ENCODE results near the gene RAB7B. TPM values are rescaled to one million over a fixed set of nuclear protein-coding genes. Genes with fewer than 3 reads are reported as not detected.
"Not testable (repeated sequence)": the region's sequence is repeated elsewhere in the genome, so short reads cannot be mapped to it uniquely, and the experiment has no call there.

RAB7B gene, protein sequence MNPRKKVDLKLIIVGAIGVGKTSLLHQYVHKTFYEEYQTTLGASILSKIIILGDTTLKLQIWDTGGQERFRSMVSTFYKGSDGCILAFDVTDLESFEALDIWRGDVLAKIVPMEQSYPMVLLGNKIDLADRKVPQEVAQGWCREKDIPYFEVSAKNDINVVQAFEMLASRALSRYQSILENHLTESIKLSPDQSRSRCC
- total RNA-seq, result 10.7 TPM

DNA sequence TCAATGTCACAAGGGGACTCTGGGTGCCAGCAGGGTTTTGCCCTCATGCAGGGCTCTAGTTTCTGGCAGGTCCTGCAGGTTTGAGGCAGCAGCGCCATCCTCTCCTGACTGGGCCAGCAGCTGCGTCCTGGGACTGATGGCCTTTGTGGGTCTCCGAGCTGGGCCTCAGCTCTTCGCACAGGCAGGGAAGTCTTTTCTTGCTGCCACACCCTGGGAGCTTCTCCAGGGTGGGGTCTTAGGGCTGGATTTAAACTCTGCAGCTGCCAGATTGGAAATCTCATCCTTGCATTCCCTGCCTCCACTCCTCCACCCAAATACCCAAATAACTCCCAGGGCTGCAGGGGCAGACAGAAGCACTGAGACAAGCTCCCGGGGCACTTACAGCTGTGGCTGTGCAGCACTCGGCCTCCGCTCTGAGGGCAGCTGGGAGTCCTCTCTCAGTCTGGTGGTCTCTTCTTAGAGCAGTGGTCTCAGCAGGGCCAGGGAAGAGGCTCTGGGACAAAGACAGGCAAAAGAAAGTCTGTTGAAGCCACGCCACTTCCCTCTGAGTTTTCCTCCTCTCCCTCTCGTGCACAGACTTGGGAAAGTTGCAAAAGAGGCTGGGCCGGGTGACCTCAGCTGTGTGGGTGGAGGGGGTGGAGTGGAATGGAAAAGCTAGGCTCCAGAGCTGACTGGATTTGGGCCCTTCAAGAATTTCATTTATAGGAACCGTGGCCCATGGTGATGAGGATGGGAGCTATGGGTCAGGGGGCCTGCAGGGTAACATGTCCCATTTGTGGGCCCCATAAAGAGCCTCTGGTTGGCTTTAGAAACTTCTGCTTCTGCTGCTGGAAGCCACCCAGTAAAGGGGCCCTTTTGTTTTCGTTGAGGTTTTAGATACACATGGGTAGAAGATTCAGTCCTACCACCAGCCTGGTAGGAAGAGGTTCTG, at the start of gene RAB7B:
TSS of gene RAB7B (minus strand) at position 525 of the 931 bp plus-strand sequence. CDS start 9,260 bp downstream, outside the sequence.
- DNase-seq, result peak; percentile 86

DNA sequence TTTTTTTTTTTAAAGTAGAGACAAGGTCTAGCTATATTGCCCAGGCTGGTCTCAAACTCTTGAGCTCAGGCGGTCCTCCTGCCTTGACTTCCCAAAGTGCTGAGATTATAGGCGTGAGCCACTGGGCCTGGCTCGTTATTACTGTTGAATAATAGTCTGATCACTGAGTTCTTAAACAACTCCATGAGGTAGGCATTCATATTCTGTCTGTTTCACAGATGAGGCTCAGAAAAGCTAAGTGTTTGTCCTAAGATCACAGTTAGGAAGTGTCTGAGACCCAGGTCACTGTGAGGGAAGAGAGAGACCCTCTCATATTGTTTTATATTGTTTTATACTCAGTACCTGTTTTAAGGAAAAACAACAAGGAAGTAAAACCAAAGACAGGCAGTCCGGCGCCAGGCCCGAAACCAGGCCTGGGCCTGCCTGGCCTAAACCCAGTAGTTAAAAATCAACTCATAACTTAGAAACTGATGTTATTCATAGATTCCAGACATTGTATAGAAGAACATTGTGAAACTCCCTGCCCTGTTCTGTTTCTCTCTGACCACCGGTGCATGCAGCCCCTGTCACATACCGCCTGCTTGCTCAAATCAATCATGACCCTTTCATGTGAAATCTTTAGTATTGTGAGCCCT, 49.2 kb upstream of the RAB7B start:
- not testable (repeated sequence) for DNase-seq

DNA sequence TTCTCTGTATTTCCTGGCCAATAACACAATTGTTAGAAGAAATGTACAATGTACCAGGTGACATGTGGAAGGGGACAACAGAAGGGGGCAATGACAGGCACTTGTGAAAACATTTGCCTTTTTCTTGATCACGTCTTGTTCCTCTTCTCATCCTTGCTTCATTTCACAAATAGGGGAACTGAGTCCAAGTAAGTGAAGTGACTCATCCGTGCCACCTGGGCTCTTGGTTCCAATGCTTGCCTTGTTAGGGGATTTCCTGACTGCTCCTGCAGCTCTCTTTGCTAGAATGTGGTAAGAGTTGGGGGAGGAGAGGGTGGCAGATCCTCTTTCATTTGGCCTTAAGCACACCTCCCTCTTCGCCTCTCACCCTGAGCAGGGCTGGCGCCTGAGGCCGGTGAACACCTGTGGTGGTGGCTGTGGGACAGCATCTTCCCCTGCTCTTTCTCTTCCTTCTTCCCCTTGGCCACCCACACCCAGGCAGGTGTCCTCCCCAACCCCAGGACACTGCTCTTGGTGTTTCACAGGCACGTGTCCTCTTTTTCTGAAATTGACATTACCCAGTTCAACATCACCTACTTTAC, 47.5 kb upstream of the RAB7B start:
- no peak for DNase-seq

DNA sequence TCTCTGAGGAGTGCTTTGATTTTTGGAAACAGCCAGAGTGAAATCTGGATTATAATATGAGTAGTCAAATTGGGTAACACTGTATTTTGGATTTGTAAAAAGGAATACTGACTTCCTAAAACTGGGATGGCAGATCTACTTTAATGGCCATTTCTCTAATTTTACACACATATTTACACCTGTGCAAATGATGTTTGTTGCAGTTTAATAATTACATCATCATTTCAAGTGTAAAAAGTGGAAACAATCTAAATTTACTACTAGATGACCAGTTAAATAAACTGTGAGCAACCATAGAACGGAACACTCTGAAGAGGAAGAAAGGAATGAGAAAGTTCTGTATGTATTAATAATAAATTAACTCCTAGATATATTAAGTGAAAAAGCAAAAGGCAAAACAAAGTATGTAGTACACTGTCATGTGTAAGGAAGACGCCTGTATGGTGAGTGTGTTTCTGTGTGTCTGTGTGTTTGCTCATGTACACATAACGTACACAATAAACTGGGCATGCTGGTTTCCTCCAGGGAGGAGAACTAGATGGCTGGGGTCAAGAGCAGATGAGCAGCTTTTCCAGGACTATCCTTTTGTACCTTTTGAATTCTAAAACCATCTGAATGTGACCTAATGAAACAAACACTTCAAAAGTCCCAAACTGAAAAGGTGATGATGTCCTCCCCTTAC, 46.9 kb upstream of the RAB7B start:
- no peak for DNase-seq

GRCh38 chr1:206049293-206049692, 46.1 kb upstream of the RAB7B start:
- no peak for DNase-seq

GRCh38 chr1:206048582-206048981, 45.4 kb upstream of the RAB7B start:
- no peak for DNase-seq

DNA sequence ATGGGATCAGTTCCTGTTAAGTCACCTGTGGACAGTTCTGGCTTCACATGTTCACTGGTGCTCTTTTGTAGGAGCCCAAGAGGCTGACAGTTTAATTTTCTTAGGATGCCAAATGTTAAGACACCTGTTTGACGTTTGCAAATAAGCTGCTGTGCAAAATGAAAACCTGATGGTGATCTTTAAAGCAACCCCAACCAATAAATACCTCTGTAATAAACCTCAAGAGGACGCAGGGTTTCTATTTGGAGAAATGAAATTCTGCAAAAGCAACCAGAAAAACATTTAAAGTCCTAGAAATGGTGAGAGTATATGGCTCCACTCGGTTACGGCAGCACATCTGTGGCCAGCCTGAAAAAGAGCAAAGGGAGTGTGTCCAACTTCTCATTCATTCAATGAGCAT, 44.1 kb upstream of the RAB7B start:
- no peak for DNase-seq

DNA sequence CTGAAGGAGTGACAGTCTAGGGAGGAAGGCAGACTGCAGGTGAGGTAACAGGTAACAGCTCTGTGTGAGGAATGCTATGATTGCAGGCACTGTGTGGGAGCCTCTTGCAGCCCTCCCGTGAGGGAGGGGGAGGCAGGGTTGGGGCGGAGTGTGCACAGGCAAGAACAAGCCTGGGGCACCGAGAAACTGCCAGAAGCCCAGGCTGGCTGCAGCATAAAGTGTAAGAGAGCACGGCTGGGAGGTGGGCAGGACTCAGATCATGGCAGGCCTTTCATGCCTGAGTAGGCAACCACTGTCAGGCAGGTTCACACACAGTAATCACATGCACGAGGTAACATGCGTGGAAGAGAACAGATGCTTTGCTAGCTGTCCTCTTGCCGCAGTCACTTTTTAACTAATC, 38.4 kb upstream of the RAB7B start:
- peak; percentile 36 for DNase-seq

DNA sequence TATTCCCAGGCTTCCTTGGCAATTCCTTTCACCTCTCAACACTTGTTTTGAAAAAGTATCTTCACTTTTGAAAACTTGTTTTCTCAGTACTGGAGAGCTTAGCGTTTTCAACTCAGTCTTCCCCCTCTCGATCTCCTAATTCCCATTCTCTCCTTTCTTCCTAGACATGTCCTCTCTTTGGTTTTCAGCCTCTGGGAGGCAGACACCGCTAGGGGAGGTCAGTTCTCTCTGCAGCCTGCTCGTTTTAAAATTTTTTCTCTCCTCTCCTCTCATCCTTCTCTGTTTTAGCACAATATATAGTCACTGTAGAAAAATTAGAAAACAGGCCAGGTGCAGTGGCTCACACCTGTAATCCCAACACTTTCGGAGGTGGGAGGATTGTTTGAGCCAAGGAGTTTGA, 37.1 kb upstream of the RAB7B start:
- no peak for DNase-seq

GRCh38 chr1:206039046-206039973, 36.1 kb upstream of the RAB7B start:
- DNase-seq, result no peak

DNA sequence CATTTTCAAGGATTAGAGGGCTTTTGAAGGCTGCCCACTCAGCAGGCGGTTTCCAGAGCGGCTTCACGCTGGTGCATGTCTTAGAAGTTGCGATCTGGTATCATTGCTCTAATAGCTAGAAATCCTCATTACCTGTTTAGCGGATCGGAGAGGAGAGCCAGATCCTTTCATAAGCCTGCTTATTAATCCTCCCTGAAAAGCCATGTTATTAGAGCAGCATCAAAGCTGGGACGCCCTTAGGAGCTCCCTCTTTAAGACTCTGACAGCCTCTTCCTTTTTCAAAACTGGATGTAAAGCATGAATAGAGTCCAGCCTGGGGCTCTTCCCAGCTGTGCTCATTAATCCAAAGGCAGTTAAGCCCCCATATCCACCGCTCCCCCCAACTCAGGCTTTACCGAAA, 34.4 kb upstream of the RAB7B start:
- peak; percentile 22 for DNase-seq

DNA sequence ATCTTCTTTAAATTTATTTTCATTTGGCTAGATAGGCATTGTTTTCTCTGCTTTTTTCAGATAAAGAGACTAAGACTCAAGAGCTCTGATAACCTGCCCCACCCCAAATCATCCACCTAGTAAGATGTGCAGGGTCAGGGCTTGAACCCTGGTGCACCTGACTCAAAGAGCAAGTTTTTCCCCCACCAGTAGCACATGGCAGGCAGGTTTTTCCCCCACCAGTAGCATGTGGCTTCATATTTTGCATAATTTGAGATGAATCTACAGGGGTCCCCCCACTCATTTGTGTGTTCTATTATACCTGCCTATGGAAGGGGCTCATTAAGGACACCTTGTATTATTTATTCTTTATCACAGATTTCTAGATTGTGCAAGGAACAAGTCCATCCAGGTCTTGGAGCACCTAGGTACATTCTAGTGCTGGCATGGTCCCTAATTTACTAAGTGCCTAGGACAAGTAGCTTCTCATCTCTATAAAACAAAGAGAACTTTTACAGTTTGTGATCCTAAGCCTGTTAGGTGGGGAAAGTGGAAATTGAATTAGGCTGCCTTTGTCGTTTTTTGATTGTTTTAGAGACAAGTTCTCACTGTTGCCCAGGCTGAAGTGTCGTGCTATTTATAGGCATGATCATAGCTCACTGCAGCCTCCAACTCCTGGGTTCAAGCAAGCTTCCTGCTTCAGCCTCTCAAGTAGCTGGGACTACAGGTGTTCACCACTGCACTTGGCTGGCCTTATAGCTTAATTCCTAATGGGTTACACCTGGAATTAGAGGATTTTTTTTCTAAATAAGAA, 33.7 kb upstream of the RAB7B start:
- DNase-seq, result peak; percentile 25

GRCh38 chr1:206035027-206035426, 31.8 kb upstream of the RAB7B start:
- no peak for DNase-seq

DNA sequence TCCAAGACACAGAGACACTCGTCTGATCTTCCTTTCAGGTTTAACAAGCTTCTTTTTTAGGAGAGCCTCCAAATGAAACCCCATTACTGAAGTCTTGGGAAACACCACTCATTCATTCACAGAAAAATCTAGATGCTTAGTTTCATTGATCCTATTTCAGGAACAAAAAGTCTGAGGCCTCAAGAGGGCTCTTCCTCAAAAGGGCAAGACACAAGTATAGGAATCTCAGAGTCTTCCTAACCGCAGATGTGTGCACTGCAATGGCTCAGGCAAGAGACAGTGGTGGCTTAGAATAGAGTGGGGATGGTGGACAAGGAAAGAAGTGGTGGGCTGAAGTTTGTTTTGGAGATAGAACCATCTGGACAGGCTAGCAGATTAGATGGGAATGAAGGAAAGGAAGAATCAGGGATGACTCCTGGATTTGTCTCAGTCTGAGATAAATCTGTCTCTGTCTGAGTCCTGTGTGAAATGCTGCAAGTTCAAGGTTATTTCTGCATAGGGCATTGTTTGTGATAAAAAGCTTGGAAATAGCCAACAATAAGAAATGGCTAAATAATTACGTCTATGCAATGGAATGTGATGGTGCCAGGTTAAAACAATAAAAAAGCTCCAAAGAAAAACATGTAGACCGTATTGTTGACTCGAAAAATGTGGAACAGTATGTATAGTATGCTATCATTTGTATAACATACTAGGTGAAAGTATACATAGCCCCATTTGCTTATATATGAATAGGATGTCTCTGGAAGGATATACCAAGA, 29.4 kb upstream of the RAB7B start:
- no peak for DNase-seq

DNA sequence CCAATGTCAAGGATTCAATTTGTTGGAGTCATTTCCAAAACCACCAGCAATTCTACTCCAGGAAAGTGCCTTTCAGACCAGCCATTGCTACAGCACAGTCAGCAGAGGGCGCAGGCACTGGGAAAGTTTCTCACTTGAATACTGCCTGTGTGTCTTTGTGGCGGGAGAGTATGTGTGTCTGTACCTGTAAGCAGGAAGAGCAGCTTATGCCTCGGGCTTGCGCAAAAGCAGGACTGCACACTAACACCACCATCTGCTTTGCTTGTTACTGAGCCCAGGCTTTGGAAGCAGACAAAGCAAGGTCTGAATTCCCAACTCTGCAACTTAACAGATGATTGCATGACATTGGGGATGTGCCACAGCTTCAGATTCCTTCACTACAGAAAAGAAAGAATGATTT, 27.5 kb upstream of the RAB7B start:
- peak; percentile 87 for DNase-seq

GRCh38 chr1:206030191-206030590, 27.0 kb upstream of the RAB7B start:
- no peak for DNase-seq

GRCh38 chr1:206029484-206029883, 26.3 kb upstream of the RAB7B start:
- DNase-seq, result no peak

GRCh38 chr1:206025283-206025820, 22.2 kb upstream of the RAB7B start:
- DNase-seq, result no peak

- no peak for DNase-seq
These were observed 20.5 kb upstream of the RAB7B start, which contains the start of gene CTSE for GRCh38 chr1:206023695-206024094. CTSE (minus strand) TSS chr1:206023895; CDS start chr1:206023791, 104 bp downstream.
